Stimulated activated CD4-positive, alpha-beta T cell treated with anti-CD3 and anti-CD28 coated beads, Interleukin-2, amount 100 ng/mL, for 4 hours (primary cell): Measurements from ENCODE around the gene PPP1R12B.
"Not testable (repeated sequence)": the region's sequence is repeated elsewhere in the genome, so short reads cannot be mapped to it uniquely, and the experiment has no call there.

Experiments used
- DNase-seq: peaks from one replicate; pipeline ENCODE4 v3.0.0-alpha.2; 2020; ENCODE audit warnings: low read depth

Gene PPP1R12B

DNA sequence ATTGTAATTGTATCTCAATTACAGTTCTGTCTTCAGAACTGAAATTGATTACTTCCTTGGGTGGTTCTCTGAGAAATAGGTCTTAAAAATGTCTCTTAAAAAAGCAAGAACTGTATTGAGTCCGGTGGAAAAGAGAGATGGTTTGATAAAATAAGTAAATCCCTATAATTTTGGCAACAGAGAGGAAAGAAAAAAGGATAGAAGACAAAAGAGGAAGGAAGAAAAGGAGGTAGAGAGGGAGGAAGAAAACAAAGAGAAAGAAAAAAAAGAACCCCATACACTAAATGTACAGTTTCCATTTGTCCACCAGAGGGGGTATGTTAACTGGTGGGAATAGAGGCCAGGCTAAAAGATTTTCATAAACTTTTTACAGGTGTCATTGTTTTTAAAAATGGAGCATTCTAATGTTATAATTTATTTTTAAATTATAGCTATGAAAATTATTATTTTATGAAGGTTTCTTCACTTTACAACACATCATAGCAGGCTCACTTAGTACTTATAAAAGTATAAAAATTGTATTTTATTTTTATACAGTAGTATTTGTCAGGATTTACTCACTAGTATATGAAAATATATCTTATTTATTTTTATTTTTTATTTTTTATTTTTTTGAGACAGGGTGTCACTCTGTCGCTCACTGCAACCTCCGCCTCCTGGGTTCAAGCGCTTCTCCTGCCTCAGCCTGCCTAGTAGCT lies 4.7 kb upstream of the PPP1R12B start:
- DNase-seq = no peak

DNA sequence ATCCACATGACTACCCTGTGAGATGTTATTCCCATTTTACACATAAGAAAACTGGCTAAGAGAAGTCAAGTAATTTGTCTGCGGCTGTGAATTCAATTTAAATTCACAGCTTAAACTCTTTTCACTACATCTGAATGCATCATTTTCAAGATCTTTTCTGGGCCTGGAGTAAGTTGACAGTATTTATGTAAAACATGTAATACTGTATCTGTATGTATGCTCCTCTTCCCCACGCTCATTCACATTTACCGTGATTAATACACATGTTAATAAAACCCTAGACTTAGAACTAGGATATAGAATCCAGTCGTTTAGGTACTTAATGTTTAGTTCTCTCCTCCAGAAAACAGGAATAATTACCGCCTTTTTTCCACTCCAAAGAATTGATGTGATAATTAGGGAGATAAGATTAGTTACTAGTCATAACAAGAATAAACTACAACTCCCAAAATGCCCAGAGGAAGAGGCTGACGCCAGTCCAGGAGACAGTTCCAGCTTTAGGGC lies 442 bp upstream of the PPP1R12B start:
- DNase-seq = no peak

DNA sequence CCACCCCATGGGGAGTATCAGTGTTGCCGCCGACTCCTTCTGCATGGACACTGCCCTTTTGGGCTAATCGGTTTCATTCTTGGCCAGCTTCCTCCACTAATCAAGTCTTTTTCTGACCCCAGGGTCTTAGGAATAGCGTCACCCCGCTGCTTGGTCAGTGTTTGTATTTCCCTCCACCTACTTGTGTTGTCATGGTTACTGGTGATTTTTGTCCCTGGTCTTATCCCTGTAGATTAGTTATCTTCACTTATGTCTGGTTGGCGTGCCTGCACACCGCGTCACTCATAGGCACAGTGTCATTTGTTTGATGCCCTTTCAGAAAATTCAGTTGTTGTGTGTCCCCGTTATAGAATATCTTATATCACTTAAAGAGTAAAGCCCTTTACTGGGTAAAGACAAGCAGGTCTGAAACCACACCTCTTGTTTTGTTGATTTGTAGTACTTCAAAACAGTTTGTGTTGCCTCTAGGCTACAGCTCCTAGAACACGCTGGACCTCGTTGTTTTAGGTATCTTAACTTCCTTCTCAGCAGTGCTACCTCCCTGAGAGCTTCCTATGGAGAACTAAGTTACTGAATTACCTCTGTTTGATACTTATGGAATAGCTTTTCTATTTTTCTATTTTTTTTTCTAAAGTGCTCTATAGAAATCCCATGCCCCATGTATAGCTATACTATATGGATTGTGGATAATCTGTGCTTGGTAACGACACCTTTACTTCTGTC lies 868 bp downstream of the PPP1R12B start:
- no peak for DNase-seq

DNA sequence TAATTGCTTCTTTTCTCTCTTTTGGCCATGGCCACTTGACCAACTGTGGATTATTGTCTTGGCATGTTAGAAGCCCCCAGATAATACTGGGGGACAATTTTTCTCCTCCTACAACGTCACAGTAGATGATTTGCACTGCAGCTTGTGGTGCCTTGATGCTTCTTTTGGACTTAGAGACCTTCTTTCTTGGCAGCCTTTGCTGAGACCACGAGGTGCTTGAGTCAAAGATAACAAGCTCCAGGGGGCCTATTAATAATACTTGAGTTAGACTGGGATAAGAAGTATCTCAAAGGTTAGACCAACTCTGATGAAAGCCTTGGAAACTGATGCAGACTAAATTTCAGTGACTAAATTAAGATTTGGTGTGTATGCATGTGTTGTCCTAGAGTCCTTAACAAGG lies 3.2 kb downstream of the PPP1R12B start:
- no peak for DNase-seq

DNA sequence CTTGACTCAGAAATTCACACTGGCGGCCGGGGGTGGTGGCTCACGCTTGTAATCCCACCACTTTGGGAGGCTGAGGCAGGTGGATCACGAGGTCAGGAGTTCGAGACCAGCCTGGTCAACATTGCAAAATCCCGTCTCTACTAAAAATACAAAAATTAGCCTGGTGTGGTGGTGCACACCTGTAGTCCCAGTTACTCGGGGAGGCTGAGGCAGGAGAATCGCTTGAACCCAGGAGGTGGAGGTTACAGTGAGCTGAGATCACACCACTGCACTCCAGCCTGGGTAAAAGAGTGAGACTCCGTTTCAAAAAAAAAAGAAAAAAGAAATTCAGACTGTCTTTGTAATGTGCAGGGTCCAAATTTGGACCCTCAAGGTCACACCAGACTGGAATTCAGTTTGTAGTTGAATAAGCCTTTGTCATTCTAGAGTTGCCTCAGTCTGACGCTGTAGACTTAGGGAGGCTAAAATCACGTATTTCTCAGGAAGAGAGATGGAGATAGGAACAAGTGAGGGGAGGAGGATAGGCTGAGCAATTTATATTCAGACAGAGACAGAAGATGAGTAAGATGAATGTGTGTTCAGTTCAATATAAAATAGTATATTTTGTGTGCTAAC lies 4.2 kb downstream of the PPP1R12B start:
- not testable (repeated sequence) for DNase-seq

DNA sequence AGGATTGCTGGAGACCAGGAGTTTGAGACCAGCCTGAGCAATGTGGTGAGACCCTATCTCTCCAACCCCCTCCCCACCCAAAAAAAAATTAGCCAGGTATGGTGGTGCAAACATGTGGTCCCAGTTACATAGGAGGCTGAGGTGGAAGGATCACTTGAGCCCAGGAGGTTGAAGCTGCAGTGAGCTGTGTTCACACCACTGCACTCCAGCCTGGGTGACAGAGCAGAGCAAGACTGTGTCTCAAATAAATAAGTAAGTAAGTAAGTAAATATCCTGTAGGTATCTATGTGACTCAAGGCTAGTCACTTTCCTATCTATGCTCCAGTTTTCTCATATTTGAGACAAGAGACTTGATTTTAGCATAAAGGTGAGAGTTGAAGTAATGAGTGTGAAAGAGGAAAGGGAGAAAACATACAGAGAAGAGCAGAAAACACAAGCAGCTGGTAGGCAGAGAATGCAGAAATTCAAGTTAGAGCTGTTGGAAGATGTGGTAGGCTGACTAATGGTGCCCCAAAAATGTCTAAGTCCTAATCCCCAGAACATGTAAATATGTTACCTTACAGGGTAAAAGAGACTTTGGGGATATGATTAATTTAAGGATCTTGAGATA lies 7.5 kb downstream of the PPP1R12B start:
- DNase-seq = no peak

DNA sequence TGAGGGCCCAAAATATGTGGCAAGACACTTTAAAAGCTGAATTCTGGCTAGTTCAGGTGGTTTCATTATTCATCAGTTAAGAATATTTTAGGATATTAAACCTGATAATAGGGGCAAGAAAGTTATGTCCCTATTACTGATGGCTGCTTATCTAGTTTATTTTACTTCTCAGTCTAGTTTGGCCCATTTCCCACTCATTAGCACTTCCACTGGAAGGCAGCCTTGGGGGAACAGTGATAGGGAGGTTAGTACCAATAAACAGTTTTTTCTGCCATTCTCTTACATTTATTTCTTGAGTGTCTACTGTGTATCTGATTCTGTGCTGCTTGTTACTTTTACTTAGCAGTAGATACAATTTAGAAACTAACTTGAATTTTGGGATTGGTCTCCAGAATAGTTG lies 9.0 kb downstream of the PPP1R12B start:
- DNase-seq = no peak

DNA sequence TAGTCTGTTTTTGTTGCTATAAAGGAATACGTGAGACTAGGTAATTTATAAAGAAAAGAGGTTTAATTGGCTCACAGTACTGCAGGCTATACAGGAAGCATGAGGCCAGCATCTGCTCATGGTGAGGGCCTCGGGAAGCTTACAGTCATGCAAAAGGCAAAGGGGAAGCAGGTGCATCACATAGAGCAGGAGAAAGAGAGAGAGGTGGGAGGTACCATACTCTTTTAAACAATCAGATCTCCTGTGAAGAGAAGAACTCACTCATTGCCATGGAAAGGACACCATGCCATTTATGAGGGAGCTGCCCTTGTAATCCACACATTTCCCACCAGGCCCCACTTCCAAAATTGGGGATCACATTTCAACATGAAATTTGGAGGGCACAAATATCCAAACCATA lies 12.7 kb downstream of the PPP1R12B start:
- DNase-seq = no peak

DNA sequence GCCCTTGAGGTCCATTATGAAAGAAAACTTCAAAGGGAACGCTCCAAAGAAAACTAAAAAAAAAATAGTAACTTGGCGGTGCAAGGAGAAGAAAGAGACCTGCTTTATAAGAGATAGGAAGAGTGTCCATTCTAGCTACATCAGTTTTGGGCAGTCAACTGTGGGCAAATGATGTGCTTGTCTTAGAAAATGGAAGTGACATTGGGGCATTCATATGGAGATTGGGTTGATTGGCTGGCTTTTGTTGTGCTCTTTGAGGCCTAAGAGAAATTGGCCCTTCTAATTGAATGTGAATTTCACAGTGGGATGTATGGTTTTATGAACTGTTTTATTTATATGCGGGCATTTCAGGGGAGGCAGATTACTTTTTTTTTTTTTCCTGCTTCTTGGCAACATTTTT lies 13.2 kb downstream of the PPP1R12B start:
- DNase-seq = no peak

DNA sequence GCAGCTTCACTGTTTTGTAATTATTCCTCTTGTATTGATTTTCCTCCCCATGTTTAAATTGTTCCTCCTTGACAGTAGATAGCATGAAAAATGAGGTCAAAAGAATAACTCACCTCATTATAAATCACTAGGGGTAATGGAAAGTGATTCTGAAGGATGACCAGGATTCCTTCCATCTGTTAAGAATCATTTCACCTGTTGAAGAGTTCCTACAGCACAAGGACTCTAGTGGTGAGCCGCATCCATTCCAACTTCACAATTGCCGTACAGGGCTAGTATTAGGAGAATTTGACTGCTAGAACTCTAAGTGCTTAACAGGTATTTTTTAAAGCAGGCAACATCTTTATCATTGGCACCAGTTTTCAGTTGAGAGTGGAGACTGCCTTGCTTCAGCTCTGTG lies 13.7 kb downstream of the PPP1R12B start:
- DNase-seq = no peak

DNA sequence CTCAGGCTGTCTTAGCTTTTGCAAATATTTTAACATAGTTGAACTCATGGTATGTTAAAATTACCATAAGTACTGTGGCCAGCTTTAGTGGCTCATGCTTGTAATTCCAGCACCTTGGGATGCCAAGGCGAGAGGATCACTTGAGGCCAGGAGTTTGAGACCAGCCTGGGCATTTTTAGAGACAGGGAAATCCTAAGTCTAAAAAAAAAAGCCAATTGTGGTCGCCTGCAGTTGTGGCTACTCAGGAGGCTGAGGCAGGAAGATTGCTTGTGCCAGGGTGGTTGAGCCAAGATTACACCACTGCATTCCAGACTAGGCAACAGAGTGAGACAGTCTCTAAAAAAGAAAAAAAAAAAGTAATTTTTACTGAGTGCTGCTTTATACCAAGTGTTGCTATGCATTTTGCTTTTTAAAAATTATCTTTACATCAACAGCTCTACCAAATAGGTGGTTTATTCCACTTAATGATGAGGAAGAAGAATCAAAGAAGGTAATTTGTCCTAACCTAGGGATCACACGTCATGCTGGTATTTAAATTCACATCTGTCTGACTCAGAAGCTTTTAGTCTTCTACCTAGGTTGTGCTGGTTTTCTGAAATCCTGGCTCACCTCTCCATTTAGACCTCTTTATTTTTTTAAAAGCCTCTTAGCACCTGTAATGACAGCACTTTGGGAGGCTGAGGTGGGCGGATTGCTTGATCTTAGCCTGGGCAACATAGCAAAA lies 16.8 kb downstream of the PPP1R12B start:
- no peak for DNase-seq

DNA sequence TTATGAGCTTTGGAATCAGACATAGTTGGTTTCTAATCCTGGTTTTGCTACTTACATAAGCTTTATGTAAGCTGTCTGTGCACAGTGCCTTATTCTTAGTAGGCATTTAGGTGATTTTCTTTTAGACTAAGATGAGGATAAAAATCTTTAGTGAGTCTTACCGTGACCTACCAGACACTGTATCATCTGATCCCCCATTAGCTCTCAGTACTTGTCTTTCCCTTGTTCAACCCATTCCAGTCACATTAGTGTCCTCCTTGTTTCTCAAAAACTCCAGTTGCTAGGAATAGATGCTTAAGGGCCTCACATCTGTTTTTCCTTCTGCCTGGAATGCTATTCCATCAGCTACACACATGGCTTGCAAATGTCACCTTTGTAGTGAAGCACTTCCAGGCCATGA lies 18.8 kb downstream of the PPP1R12B start:
- no peak for DNase-seq

DNA sequence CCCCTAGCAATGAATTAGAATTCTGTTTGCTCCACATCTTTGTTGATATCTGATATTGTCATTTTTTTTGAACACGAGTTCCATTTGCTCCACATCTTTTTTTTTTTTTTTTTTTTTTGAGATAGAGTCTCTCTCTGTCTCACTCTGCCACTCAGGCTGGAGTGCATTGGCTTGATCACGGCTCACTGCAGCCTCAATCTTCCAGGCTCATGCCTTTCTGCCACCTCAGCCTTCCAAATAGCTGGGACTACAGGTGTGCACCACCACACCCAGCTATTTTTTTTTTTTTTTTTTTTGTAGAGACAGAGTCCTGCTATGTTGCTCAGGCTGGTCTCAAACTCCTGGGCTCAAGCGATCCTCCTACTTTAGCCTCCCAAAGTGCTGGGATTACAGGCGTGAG lies 22.4 kb downstream of the PPP1R12B start:
- not testable (repeated sequence) for DNase-seq

DNA sequence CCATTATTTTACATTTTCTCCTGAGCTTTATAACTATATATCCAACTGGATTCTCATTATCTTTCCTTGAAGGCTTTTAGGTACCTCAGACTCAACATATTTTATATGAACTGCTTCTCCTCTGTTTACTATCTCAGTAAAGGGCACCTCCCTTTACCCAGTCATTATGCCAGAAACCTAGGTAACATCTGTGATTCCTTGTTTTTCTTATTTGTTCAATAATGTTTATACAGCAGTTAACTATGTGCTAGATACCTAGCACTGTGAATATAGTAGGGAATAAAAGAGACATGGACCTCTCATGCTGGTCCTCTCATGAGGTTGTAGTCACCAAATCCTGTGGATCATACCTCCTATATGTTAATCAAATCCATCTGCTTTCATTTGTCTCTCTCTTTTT lies 25.6 kb downstream of the PPP1R12B start:
- DNase-seq = no peak

DNA sequence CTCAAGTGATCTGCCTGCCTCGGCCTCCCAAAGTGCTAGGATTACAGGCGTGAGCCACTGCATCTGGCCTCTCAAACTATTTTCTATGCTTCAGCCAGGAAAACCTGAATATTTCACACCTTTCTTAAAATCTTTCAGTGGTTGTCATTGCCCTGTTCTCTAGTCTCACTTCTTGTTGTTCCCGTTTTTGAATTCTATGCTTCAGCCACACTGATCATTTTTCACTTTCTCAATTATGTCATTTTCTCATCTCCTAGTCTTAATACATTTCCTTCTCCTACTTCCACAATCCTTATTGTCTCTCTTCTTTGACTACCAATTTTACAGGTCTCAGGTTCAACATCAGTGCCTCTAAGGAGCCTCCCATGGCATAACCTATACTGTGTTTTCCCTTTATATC lies 26.7 kb downstream of the PPP1R12B start:
- not testable (repeated sequence) for DNase-seq

DNA sequence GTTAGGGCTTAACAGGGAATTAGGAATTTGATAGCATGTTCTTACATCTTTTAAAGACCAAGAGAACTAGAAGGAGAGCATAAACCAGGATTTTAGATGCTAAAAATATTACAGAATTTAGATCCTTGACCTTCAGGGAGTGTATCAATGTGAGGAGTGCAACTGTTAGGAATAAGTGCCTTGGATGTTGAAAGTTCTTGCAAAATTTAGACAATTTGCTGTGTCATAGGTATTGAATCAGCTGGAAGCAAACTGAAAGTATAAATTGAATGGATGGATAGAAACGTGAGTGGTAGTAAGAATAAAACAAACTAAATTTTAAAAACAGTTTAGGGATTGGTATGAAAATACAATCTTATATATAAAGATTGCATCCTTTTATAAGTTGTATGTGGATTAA lies 27.7 kb downstream of the PPP1R12B start:
- DNase-seq = no peak

DNA sequence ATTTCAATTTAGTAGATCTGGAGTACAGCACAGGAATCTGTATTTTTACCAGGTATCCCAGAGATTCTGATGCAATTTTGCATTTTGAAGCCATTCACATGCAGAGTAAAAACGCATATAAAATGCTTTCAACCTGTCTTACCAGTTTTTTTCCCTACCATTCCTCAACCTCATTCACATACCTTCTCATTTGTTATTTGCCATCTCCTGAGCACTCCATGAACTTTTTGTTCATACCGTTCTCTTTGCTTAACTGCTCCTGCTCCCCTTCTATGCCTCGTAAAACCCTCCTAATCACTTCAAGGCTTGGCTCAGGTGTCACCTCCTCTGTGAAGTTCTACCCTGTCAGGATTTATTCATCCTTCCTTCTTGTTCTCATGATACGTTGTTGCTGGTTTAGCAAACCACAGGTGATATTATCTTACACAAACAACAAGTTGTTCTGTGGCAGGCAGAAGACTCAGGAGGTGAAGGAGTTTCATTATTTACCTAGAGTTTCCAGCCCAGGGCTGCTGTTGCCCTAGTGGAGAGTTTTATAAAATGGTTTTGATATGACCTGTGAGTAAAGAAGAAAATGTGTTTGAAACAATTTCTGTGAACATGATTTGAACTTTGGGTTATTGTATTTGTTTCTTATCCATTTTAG lies 31.5 kb downstream of the PPP1R12B start:
- not testable (repeated sequence) for DNase-seq

DNA sequence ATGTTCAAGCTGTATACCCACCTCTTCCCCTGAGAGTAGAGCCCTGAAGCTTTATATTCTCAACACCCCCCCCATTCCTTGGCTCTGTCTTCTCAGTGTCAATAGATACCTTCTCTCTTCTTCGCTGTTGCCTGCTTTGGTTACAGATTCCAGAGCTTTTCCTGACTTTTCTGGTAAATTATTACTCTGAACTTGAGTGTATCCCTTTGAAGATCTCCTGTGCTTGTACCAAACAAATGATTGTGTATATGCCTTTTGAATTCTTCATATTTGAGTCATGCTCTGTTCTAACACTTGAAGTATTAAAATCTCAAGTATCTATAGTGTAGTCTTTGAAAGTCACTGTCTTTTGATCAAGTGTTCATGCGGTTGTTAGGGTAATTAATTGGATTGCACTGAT lies 32.0 kb downstream of the PPP1R12B start:
- DNase-seq = not testable (repeated sequence)

DNA sequence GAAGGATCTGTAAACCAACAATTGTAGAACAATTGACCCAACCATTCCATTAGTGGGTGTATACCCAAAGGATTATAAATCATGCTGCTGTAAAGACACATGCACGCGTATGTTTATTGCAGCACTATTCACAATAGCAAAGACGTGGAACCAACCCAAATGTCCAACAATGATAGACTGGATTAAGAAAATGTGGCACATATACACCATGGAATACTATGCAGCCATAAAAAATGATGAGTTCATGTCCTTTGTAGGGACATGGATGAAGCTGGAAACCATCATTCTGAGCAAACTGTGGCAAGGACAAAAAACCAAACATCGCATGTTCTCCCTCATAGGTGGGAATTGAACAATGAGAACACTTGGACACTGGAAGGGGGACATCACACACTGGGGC lies 33.4 kb downstream of the PPP1R12B start:
- DNase-seq = not testable (repeated sequence)

DNA sequence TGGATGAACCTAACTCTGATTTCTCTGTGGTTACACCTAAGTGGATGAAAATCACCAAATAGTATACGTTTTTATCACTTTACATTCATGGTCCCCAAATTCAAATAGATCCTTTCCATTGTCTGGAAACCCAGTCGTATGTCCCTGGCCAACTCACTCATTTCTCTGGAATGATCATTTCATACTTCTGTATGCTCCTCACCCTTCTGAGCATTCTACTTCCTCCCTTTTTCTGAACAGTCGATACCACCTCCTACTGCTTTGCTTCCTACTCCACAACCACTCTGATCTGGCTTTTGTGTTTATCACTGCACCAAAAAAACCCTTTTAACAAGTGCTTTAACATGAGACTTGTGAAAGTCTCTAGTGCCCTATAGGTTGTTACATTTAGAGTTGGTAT lies 47.3 kb downstream of the PPP1R12B start:
- not testable (repeated sequence) for DNase-seq

DNA sequence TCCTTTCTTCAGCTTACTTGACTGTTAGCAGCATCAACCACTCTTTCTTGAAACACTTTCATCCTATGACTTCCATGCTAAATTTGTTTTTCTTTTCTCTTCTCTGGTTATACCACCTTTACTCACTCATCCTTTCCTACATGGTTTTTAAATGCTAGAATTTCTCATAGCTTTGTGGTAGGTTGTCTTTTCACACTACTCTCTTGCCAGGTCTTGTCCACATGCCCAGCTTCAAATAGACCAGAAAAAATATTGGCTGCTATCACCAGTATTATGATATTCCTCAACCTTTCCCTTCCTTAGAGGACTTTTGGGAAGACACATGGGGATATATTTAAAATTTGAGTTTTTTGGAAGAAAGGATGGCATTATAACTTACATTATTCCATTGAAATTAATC lies 48.8 kb downstream of the PPP1R12B start:
- DNase-seq = no peak

DNA sequence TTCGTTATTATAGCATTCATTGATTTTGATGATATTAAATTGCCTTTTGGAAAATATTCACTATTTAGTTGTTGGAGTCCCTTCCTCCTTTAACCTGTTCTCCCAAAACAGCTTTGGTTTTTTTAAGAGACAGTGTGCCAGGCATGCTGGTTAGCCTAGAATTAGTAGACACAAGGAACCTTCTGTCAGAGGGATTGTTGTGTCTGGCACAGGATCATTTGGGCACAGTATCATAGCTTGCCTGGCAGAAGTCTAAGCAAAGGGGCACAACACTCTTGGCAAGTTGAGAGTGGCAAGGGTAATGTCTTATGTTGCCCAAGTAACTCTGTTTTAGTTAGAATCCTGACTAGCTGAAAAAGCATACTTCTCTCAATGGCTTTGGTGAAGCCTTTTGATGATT lies 49.9 kb downstream of the PPP1R12B start:
- DNase-seq = not testable (repeated sequence)
